H9 (cell line): Measurements from ENCODE around the gene OTOF. TPM values are rescaled to one million over a fixed set of nuclear protein-coding genes. Genes with fewer than 3 reads are reported as not detected.

ENCODE experiments used
- DNase-seq: peaks from one replicate; pipeline ENCODE4 v3.0.0-alpha.2; 2017
- H2AFZ ChIP-seq: one replicate; pipeline ENCODE4 v1.6.1; 2013; ENCODE audit warnings: mild to moderate bottlenecking, low read length, control low read depth, moderate library complexity
- H2AK5ac ChIP-seq: 2 replicates; pipeline ENCODE4 v1.6.1; 2013; ENCODE audit warnings: low read length, control low read depth, mixed read lengths; ENCODE audit not compliant: insufficient read length
- H2BK120ac ChIP-seq: one replicate; pipeline ENCODE4 v1.6.1; 2013; ENCODE audit warnings: low read depth, mild to moderate bottlenecking, low read length, control low read depth, inconsistent platforms; ENCODE audit not compliant: poor library complexity, severe bottlenecking
- H2BK12ac ChIP-seq: 2 replicates; pipeline ENCODE4 v1.6.1; 2013; ENCODE audit warnings: low read length, control low read depth, mixed read lengths, low read depth; ENCODE audit not compliant: insufficient read length
- H2BK15ac ChIP-seq: 2 replicates; pipeline ENCODE4 v1.6.1; 2013; ENCODE audit warnings: low read depth, low read length, control low read depth
- H2BK20ac ChIP-seq: one replicate; pipeline ENCODE4 v1.6.1; 2013; ENCODE audit warnings: low read depth, mild to moderate bottlenecking, low read length, control low read depth, inconsistent platforms; ENCODE audit not compliant: poor library complexity, severe bottlenecking
- H2BK5ac ChIP-seq: 2 replicates; pipeline ENCODE4 v1.6.1; 2013; ENCODE audit warnings: low read length, control low read depth, mixed read lengths; ENCODE audit not compliant: insufficient read length
- H3K14ac ChIP-seq: 2 replicates; pipeline ENCODE4 v1.6.1; 2013; ENCODE audit warnings: low read length, control low read depth; ENCODE audit not compliant: insufficient read depth
- H3K18ac ChIP-seq: 2 replicates; pipeline ENCODE4 v1.6.1; 2013; ENCODE audit warnings: low read depth, mild to moderate bottlenecking, mixed read lengths, low read length, control low read depth; ENCODE audit not compliant: insufficient read length
- H3K23ac ChIP-seq: 2 replicates; pipeline ENCODE4 v1.6.1; 2013; ENCODE audit warnings: low read length, control low read depth, mixed read lengths, low read depth; ENCODE audit not compliant: insufficient read length
- H3K23me2 ChIP-seq: 2 replicates; pipeline ENCODE4 v1.6.1; 2013; ENCODE audit warnings: low read depth, mild to moderate bottlenecking, mixed read lengths, low read length, control low read depth; ENCODE audit not compliant: insufficient read length, poor library complexity, severe bottlenecking
- H3K27ac ChIP-seq: 2 replicates; pipeline ENCODE4 v1.5.1; 2013; ENCODE audit warnings: low read length, control low read depth, mixed read lengths, low read depth; ENCODE audit not compliant: insufficient read length
- H3K27me3 ChIP-seq: 2 replicates; pipeline ENCODE4 v1.6.1; 2013; ENCODE audit warnings: low read length, control low read depth, inconsistent platforms; ENCODE audit not compliant: insufficient read depth
- H3K4ac ChIP-seq: 2 replicates; pipeline ENCODE4 v1.6.1; 2013; ENCODE audit warnings: low read depth, mild to moderate bottlenecking, control low read depth, inconsistent platforms, low read length, moderate library complexity
- H3K4me1 ChIP-seq: 2 replicates; pipeline ENCODE4 v1.6.1; 2013; ENCODE audit warnings: low read length, control low read depth, inconsistent platforms; ENCODE audit not compliant: insufficient read depth
- H3K4me2 ChIP-seq: 2 replicates; pipeline ENCODE4 v1.6.1; 2013; ENCODE audit warnings: low read length, control low read depth, mixed read lengths; ENCODE audit not compliant: insufficient read length, insufficient read depth
- H3K56ac ChIP-seq: 2 replicates; pipeline ENCODE4 v1.6.1; 2013; ENCODE audit warnings: low read depth, mild to moderate bottlenecking, mixed read lengths, low read length, control low read depth; ENCODE audit not compliant: insufficient read length
- H3K79me1 ChIP-seq: 2 replicates; pipeline ENCODE4 v1.6.1; 2013; ENCODE audit warnings: low read depth, mild to moderate bottlenecking, moderate library complexity, low read length, control low read depth, inconsistent platforms; ENCODE audit not compliant: insufficient read depth, poor library complexity, severe bottlenecking
- H3K79me2 ChIP-seq: 2 replicates; pipeline ENCODE4 v1.6.1; 2013; ENCODE audit warnings: low read length, control low read depth, inconsistent platforms; ENCODE audit not compliant: insufficient read depth
- H3K9ac ChIP-seq: 2 replicates; pipeline ENCODE4 v1.6.1; 2013; ENCODE audit warnings: low read length, control low read depth, mixed read lengths; ENCODE audit not compliant: insufficient read length; ENCODE audit errors: extremely low read depth
- H3K9me3 ChIP-seq: one replicate; pipeline ENCODE4 v1.6.1; 2013; ENCODE audit warnings: low read depth, low read length, inconsistent platforms; ENCODE audit not compliant: control insufficient read depth
- H3T11ph ChIP-seq: one replicate; pipeline ENCODE4 v1.6.1; 2013; ENCODE audit warnings: mild to moderate bottlenecking, low read length, control low read depth, inconsistent platforms
- H4K20me1 ChIP-seq: one replicate; pipeline ENCODE4 v1.6.1; 2013; ENCODE audit not compliant: control insufficient read depth, insufficient read length, insufficient read depth
- H4K5ac ChIP-seq: 2 replicates; pipeline ENCODE4 v1.6.1; 2013; ENCODE audit warnings: low read depth, mild to moderate bottlenecking, mixed read lengths, low read length, control low read depth; ENCODE audit not compliant: insufficient read length
- H4K8ac ChIP-seq: replicated peaks from 2 replicates; pipeline ENCODE4 v1.6.1; 2013; ENCODE audit warnings: low read length, control low read depth, mixed read lengths, low read depth; ENCODE audit not compliant: insufficient read length
- H4K91ac ChIP-seq: 2 replicates; pipeline ENCODE4 v1.6.1; 2013; ENCODE audit warnings: low read depth, mild to moderate bottlenecking, moderate library complexity, mixed read lengths, low read length, control low read depth; ENCODE audit not compliant: insufficient read length
- H3K27ac Mint-ChIP-seq, 3 experiments: 2 replicates in 2 of 3; 3 replicates in 1 of 3; pipeline ENCODE4 v1.8.0; 2020 to 2021; ENCODE audit warnings: mixed read lengths in 3 of 3, mild to moderate bottlenecking in 1 of 3, moderate library complexity in 1 of 3
- H3K27me3 Mint-ChIP-seq: 2 replicates; pipeline ENCODE4 v1.8.0; 2021; ENCODE audit warnings: low read depth, mild to moderate bottlenecking, moderate library complexity, mixed read lengths
- H3K36me3 Mint-ChIP-seq, 3 experiments: 2 replicates in 2 of 3; 3 replicates in 1 of 3; pipeline ENCODE4 v1.8.0; 2020 to 2021; ENCODE audit warnings: low read depth in 3 of 3, mixed read lengths in 3 of 3; ENCODE audit not compliant: insufficient read depth in 1 of 3
- H3K4me1 Mint-ChIP-seq, 2 experiments: 2 replicates each; pipeline ENCODE4 v1.8.0; 2020; ENCODE audit warnings: mixed read lengths in 2 of 2
- H3K4me3 Mint-ChIP-seq, 2 experiments: 2 replicates in 1 of 2; 3 replicates in 1 of 2; pipeline ENCODE4 v1.8.0; 2020 to 2021; ENCODE audit warnings: mild to moderate bottlenecking in 2 of 2, mixed read lengths in 2 of 2, moderate library complexity in 1 of 2
- H3K9me3 Mint-ChIP-seq, 2 experiments: 2 replicates in 1 of 2; 3 replicates in 1 of 2; pipeline ENCODE4 v1.8.0; 2020; ENCODE audit warnings: mild to moderate bottlenecking in 2 of 2, mixed read lengths in 2 of 2, moderate library complexity in 1 of 2
- CTCF ChIP-seq: fragments of 200-600 bp; sonication (generic); conservative IDR thresholded peaks from 3 replicates; pipeline ENCODE4 v1.8.0; 2021; ENCODE audit warnings: antibody characterized with exemption, mild to moderate bottlenecking
- WGBS: extraction: QIAGEN DNeasy Blood & Tissue Kit; methylation state at CpG from one replicate; pipeline ENCODE4 v1.1.7; 2013; ENCODE audit warnings: missing lambda C conversion rate, low lambda C conversion rate, mixed read lengths; ENCODE audit not compliant: insufficient read length; ENCODE audit errors: extremely low coverage; 5-methylcytosine and 5-hydroxymethylcytosine counted together
- total RNA-seq: library from RNA; stranded (reverse); gene quantifications from 2 replicates; pipeline ENCODE4 v1.2.1, GENCODE V29; 2021

The OTOF gene
- total RNA-seq, 1 experiment from 2014 or later: 0.35 TPM

- no peak overlapping the region for H2BK15ac ChIP-seq
- no peak overlapping the region for H3K4ac ChIP-seq
- no peak overlapping the region for H3K14ac ChIP-seq
- no peaks in the 10 kb centered on the region for H3K27me3 ChIP-seq
- no peak overlapping the region for H2AK5ac ChIP-seq
- no peak overlapping the region for H2BK12ac ChIP-seq
- no peak overlapping the region for H4K5ac ChIP-seq
- H3K9ac ChIP-seq: no peak overlapping the region
- no peaks in the 10 kb centered on the region for H3K36me3 Mint-ChIP-seq
- H2BK120ac ChIP-seq: no peak overlapping the region
- H3K79me2 ChIP-seq: no peaks in the 10 kb centered on the region
- no peak overlapping the region for H4K91ac ChIP-seq
- H2BK20ac ChIP-seq: no peak overlapping the region
- no peaks in the 10 kb centered on the region for H3K9me3 ChIP-seq
- no peak overlapping the region for H4K8ac ChIP-seq
- no peaks in the 10 kb centered on the region for H3K79me1 ChIP-seq
- no peak overlapping the region for H3K4me3 Mint-ChIP-seq
- no peak overlapping the region for H3T11ph ChIP-seq
- no peak overlapping the region for H3K23ac ChIP-seq
- no peak overlapping the region for H3K56ac ChIP-seq
- H3K23me2 ChIP-seq: no peaks in the 10 kb centered on the region
- H4K20me1 ChIP-seq: no peaks in the 10 kb centered on the region
- no peak for DNase-seq
- no peak overlapping the region for H3K18ac ChIP-seq
- no peak overlapping the region for H3K4me2 ChIP-seq
- no peaks in the 10 kb centered on the region for H3K4me1 ChIP-seq
- H3K27ac Mint-ChIP-seq: no peak overlapping the region
- H2AFZ ChIP-seq: no peak overlapping the region
- H3K27me3 Mint-ChIP-seq: no peaks in the 10 kb centered on the region; the same call in none of the 2 replicates
- H3K4me1 Mint-ChIP-seq: peaks cover 45 to 52% of the 10 kb centered on the region in 2 experiments
- no peak overlapping the region for H3K27ac ChIP-seq
- no CpG with 5 or more reads among the region's 14 CpGs for WGBS
- no peaks in the 10 kb centered on the region for H3K9me3 Mint-ChIP-seq
- no peak for TF ChIP-seq CTCF
- H2BK5ac ChIP-seq: no peak overlapping the region
Observed at GRCh38 chr2:26458365-26459042, 19.4 kb downstream of the OTOF start.
